Measurements from ENCODE around the gene FAM111A.

FAM111A gene

GRCh38 chr11:59158206-59159068 lies 15.8 kb downstream of the FAM111A start:
- peak; percentile 77 for DNase-seq (ENCODE audit: low read depth, low spot score)
- TF ChIP-seq, protein P1, sequence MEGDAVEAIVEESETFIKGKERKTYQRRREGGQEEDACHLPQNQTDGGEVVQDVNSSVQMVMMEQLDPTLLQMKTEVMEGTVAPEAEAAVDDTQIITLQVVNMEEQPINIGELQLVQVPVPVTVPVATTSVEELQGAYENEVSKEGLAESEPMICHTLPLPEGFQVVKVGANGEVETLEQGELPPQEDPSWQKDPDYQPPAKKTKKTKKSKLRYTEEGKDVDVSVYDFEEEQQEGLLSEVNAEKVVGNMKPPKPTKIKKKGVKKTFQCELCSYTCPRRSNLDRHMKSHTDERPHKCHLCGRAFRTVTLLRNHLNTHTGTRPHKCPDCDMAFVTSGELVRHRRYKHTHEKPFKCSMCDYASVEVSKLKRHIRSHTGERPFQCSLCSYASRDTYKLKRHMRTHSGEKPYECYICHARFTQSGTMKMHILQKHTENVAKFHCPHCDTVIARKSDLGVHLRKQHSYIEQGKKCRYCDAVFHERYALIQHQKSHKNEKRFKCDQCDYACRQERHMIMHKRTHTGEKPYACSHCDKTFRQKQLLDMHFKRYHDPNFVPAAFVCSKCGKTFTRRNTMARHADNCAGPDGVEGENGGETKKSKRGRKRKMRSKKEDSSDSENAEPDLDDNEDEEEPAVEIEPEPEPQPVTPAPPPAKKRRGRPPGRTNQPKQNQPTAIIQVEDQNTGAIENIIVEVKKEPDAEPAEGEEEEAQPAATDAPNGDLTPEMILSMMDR (IDR thresholded peaks at IDR 0.05; ENCODE audit: low read depth, low read length) = peak; percentile 82
- in situ Hi-C loops (cut with HindIII; ENCODE audit: low sequenced_read_pairs) = no loop called here

GRCh38 chr11:59164028-59164427 lies 21.4 kb downstream of the FAM111A start:
- no peak overlapping the region for H3K4me3 ChIP-seq (ENCODE audit: low read depth, low read length)
- DNase-seq (ENCODE audit: low read depth, low spot score) = no peak
- in situ Hi-C loops (cut with HindIII; ENCODE audit: low sequenced_read_pairs) = no loop called here
- TF ChIP-seq, protein P1 (IDR thresholded peaks at IDR 0.05; ENCODE audit: low read depth, low read length) = no peak

More at GRCh38 chr11:59158206-59159068, 15.8 kb downstream of the FAM111A start:
- no peak overlapping the region for H3K4me3 ChIP-seq (ENCODE audit: low read depth, low read length)

DNA sequence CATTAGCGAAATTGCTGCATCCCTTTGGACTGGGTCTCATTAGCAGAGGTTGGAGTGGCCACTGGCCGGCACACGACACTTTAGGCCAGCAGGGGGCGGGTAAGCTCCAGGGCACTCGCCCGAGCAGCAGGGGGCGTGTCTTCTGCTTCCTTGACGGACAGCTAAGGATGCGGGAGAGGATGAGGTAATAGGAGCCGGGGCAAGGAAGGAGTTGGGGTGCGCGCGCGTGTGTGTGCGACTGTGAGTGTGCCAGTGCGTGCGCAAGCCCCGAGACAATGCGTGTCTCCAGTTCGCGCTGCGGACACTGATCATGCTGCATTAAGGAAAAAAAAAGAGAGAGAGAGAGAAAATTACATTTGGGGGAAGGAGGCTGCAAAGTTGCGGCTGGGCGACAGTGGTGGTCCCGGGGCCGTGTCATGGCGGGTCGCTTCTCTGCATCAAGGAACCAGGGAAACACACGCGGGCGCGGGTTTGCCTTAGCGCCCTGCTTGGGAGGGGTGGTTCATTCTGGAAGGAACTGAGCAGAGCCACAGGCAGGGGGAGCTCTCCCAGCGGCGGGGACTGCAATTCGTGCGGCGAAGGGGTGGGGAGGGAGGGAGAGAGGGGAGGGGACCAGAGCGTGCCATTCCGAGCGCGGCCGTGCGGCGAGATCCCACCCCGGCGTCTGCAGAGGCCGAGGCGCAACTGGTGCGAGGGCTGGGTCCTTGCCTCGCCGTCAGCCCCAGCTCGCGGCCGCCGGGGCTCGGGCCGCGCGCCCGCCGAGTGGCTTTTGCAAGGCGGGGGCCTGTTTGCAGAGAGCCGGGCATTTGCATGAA lies 29.1 kb downstream of the FAM111A start, which contains the start of gene DTX4:
DTX4 (plus strand) TSS at position 625 of the 815 bp plus-strand sequence. CDS start 464 bp downstream, outside the sequence.
- TF ChIP-seq, protein P1 (IDR thresholded peaks at IDR 0.05; ENCODE audit: low read depth, low read length) = peak; percentile 94
- H3K4me3 ChIP-seq (ENCODE audit: low read depth, low read length) = peak within 1 kb of the TSS; percentile 56
- in situ Hi-C loops (cut with HindIII; ENCODE audit: low sequenced_read_pairs) = no loop called here
- peak; percentile 84 for DNase-seq (ENCODE audit: low read depth, low spot score)

DNA sequence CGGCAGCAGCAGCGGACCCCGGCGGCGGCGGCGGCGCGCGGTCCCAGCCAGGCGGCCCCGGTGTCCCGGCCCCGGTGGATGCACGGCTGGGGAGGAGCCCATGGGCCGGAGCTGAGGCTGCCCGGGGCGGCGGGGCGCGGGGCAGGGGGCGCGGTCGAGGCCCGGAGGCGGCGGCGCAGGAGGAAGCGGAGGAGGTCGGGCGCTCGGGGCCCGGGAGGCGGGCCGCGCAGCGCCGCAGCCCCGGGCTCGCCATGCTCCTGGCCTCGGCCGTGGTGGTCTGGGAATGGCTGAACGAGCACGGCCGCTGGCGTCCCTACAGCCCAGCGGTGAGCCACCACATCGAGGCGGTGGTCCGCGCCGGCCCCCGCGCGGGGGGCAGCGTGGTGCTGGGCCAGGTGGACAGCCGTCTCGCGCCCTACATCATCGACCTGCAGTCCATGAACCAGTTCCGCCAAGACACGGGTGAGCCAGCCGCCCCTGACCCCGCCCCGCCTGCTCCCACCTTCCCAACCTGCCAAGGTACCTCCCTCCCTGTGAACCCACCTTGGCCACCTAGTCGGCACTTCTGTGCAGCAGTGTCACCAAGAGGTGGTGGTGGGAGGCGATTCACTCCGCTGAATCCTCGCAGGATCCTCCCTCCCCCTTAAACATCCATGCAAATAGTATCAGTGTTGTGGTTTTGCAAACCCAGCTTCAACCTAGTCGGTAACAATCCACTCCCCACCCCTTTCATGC lies 29.9 kb downstream of the FAM111A start:
- H3K4me3 ChIP-seq (ENCODE audit: low read depth, low read length) = peak overlapping the region; percentile 56
- TF ChIP-seq, protein P1 (IDR thresholded peaks at IDR 0.05; ENCODE audit: low read depth, low read length) = no peak
- no peak for DNase-seq (ENCODE audit: low read depth, low spot score)
- in situ Hi-C loops (cut with HindIII; ENCODE audit: low sequenced_read_pairs) = no loop called here

DNA sequence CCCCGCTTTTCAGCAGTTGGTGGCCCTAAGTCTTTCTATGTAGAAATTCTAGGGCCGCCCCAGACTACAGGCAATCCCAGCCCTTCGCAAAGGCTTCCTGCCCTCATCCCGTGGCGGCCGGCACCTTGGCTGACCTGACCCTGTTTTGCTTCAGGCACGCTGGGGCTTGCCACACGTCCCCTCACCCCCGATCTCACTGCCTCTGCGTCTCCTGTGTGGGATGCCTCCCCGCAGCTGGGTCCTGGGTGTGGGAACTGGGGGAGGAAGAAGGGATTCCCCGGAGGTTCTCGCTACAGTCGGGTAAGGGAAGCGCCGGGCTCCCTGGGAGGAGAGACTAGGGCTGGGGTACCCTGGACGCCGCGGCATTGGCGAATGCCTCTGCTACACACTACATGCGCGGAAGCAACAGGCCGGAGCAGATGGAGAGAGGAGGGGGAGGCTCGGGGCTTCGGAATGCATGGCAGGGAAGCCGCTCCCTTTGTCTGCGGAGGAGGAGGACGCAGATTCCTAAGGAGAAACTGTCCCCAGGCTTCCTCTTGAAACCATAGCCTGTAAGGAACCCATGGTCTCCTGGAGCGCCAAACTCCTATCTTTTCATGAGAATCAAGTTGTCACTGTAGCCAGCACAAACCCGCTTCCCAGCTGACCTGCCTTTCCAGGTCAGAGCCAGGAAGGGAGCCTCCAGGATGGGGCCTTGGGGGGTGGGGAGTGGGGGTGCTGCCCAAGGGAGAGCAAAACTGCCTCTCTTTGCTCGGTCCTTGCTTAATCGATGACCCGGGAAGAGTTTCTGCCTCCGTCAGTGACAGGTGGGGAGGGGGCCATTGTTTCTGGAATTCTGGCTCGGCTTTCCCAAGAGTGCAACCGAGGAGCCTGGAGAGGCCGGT lies 30.7 kb downstream of the FAM111A start:
- peak overlapping the region; percentile 56 for H3K4me3 ChIP-seq (ENCODE audit: low read depth, low read length)
- no peak for DNase-seq (ENCODE audit: low read depth, low spot score)
- in situ Hi-C loops (cut with HindIII; ENCODE audit: low sequenced_read_pairs) = no loop called here
- TF ChIP-seq, protein P1 (IDR thresholded peaks at IDR 0.05; ENCODE audit: low read depth, low read length) = no peak

All from astrocyte of the spinal cord (primary cell).